Measurements from ENCODE around the gene PARP12. TPM values are rescaled to one million over a fixed set of nuclear protein-coding genes. Genes with fewer than 3 reads are reported as not detected.

PARP12 gene
- total RNA-seq, 2 donors from 2014 or later, result 134 to 138 TPM

GRCh38 chr7:140025241-140025640 lies 37.5 kb downstream of the PARP12 start:
- H3K27me3 Mint-ChIP-seq, result no peaks in the 10 kb centered on the region
- H3K4me3 Mint-ChIP-seq, result no peak overlapping the region
- H3K27ac Mint-ChIP-seq, result no peak overlapping the region
- peaks cover 13% of the 10 kb centered on the region for H3K36me3 Mint-ChIP-seq (ENCODE audit: low read depth)
- H3K4me1 Mint-ChIP-seq, result peaks cover 13% of the 10 kb centered on the region
- no peak for DNase-seq
- H3K9me3 ChIP-seq (ENCODE audit: control insufficient read depth, low read length, poor library complexity, severe bottlenecking), result no peaks in the 10 kb centered on the region
- ATAC-seq, result no peak

- H3K27me3 Mint-ChIP-seq, result no peaks in the 10 kb centered on the region
Observed at GRCh38 chr7:140024585-140024984, 38.2 kb downstream of the PARP12 start.

GRCh38 chr7:140023728-140024127 lies 39.0 kb downstream of the PARP12 start:
- ATAC-seq, result no peak
- H3K4me3 Mint-ChIP-seq, result no peak overlapping the region
- H3K27ac Mint-ChIP-seq, result no peak overlapping the region
- peaks cover 14% of the 10 kb centered on the region for H3K4me1 Mint-ChIP-seq
- peaks cover 10% of the 10 kb centered on the region for H3K36me3 Mint-ChIP-seq (ENCODE audit: low read depth)
- H3K27me3 Mint-ChIP-seq, result no peaks in the 10 kb centered on the region
- H3K9me3 ChIP-seq (ENCODE audit: control insufficient read depth, low read length, poor library complexity, severe bottlenecking), result no peaks in the 10 kb centered on the region
- DNase-seq, result no peak

More at GRCh38 chr7:140024585-140024984, 38.2 kb downstream of the PARP12 start:
- peaks cover 10% of the 10 kb centered on the region for H3K36me3 Mint-ChIP-seq (ENCODE audit: low read depth)
- DNase-seq (no peak), ATAC-seq (no peak)
- H3K4me1 Mint-ChIP-seq, result peaks cover 11% of the 10 kb centered on the region
- H3K27ac Mint-ChIP-seq, result no peak overlapping the region
- no peak overlapping the region for H3K4me3 Mint-ChIP-seq
- H3K9me3 ChIP-seq (ENCODE audit: control insufficient read depth, low read length, poor library complexity, severe bottlenecking), result no peaks in the 10 kb centered on the region

GRCh38 chr7:140022582-140023211 lies 40.1 kb downstream of the PARP12 start:
- Mint-ChIP-seq H3K27ac (peak overlapping the region; percentile 43), H3K36me3 (ENCODE audit: low read depth) (peaks cover 7% of the 10 kb centered on the region)

DNA sequence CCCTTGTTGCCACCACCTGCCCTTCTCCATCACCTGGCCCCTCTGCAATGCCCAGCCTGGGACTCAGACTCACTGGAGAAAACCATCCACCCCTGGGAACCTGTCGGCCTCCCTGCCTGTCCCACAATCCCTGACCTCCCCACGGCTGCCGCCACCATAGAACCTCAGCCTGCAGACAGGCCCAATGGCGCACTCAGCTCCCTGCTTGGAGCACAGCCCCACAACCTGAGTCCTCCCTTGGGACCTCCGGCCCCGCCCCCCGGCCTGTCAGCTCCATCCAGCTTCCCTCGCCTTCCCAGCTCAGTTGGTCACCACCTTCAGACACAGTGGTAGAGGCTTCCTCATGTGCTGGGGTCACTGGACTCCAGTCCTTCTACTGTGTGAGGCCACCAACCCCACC lies 41.1 kb downstream of the PARP12 start:
- H3K4me3 Mint-ChIP-seq, result no peak overlapping the region
- peaks cover 13% of the 10 kb centered on the region for H3K4me1 Mint-ChIP-seq
- no peaks in the 10 kb centered on the region for H3K27me3 Mint-ChIP-seq
- H3K9me3 ChIP-seq (ENCODE audit: control insufficient read depth, low read length, poor library complexity, severe bottlenecking), result no peaks in the 10 kb centered on the region
- ATAC-seq, result no peak
- H3K36me3 Mint-ChIP-seq (ENCODE audit: low read depth), result peaks cover 7% of the 10 kb centered on the region
- H3K27ac Mint-ChIP-seq, result no peak overlapping the region
- no peak for DNase-seq

More at GRCh38 chr7:140022582-140023211, 40.1 kb downstream of the PARP12 start:
- DNase-seq (no peak), ATAC-seq (no peak)
- no peak overlapping the region for H3K4me3 Mint-ChIP-seq
- peaks cover 13% of the 10 kb centered on the region for H3K4me1 Mint-ChIP-seq
- H3K9me3 ChIP-seq (ENCODE audit: control insufficient read depth, low read length, poor library complexity, severe bottlenecking), result no peaks in the 10 kb centered on the region
- no peaks in the 10 kb centered on the region for H3K27me3 Mint-ChIP-seq

- no peaks in the 10 kb centered on the region for H3K9me3 ChIP-seq (ENCODE audit: control insufficient read depth, low read length, poor library complexity, severe bottlenecking)
- Mint-ChIP-seq H3K4me1 (peaks cover 14% of the 10 kb centered on the region), H3K36me3 (ENCODE audit: low read depth) (peaks cover 8% of the 10 kb centered on the region), H3K27ac (no peak overlapping the region), H3K27me3 (no peaks in the 10 kb centered on the region), H3K4me3 (no peak overlapping the region)
- no peak for ATAC-seq
- DNase-seq, result no peak
Observed at GRCh38 chr7:140019606-140020005, 43.1 kb downstream of the PARP12 start.

GRCh38 chr7:140019172-140019571 lies 43.6 kb downstream of the PARP12 start:
- no peak for ATAC-seq

DNA sequence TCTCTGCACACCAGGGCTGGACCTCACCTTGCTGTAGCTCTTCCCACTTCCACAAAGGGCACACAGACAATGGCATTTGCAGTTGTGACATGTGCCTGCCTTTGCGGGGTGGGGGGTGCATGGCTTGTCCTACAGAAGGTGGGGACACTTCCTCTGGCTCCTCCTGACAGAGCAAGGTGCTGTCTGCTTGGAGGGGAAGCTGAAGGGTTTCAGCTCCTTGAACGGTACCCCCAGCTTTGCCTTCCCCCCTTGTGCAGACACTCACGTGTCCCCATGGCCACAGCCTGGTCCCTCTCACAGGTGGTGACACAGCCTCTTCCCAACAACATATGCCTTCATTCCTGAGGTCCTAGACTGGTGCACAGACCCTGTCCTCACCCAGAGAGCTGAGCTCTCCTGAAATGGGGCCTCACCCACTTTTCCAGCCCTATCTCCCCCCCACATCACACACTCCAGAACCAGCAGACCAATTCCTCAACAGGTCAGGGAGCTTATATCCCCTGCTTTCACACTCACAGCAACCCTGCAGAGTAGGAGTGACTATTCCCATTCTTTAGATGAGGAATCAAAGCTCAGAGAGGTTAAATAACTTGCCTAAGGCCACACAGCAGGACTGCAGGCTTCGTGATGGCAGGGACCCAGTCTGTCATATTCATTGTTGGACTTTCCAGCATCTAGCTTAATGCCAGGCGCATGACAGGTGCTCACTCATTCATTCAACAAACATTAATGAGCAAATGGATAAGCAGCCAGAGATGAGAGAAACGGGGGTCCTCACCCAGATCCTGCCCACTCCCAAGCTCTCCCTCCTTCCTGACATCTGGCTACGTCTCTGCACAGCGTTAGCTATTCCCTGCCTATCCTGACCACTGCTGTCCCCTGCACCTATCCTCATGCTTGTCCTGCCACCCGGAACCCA lies 44.4 kb downstream of the PARP12 start:
- ATAC-seq, result no peak

More at GRCh38 chr7:140019172-140019571, 43.6 kb downstream of the PARP12 start:
- Mint-ChIP-seq H3K4me1 (peaks cover 11% of the 10 kb centered on the region), H3K27me3 (no peaks in the 10 kb centered on the region), H3K4me3 (peak overlapping the region; percentile 43), H3K27ac (peak overlapping the region; percentile 32), H3K36me3 (ENCODE audit: low read depth) (peaks cover 11% of the 10 kb centered on the region)
- no peak for DNase-seq
- H3K9me3 ChIP-seq (ENCODE audit: control insufficient read depth, low read length, poor library complexity, severe bottlenecking), result no peaks in the 10 kb centered on the region

DNA sequence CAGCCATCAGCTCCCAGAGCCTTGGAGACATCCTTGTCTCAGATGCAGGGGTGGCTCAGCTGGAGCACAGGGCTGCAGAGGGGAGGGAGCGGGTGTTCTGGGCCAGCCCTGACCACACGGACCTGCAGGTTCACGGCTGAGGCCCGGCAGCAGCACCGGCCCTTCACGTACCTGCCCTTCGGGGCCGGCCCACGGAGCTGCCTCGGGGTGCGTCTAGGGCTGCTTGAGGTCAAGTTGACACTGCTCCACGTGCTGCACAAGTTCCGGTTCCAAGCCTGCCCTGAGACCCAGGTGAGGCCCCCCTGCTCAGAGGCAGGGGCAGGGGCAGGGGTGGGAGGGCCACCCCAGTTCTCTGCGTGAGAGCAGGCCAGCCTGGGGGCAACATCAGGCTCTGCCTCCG lies 45.2 kb downstream of the PARP12 start:
- no peaks in the 10 kb centered on the region for H3K27me3 Mint-ChIP-seq
- ATAC-seq (no peak), DNase-seq (no peak)
- H3K4me1 Mint-ChIP-seq, result peaks cover 14% of the 10 kb centered on the region
- H3K27ac Mint-ChIP-seq, result no peak overlapping the region
- no peaks in the 10 kb centered on the region for H3K9me3 ChIP-seq (ENCODE audit: control insufficient read depth, low read length, poor library complexity, severe bottlenecking)
- H3K36me3 Mint-ChIP-seq (ENCODE audit: low read depth), result peaks cover 12% of the 10 kb centered on the region
- no peak overlapping the region for H3K4me3 Mint-ChIP-seq

More for the DNA sequence above, 44.4 kb downstream of the PARP12 start:
- H3K27me3 Mint-ChIP-seq, result no peaks in the 10 kb centered on the region
- no peak for DNase-seq
- no peak overlapping the region for H3K4me3 Mint-ChIP-seq
- H3K9me3 ChIP-seq (ENCODE audit: control insufficient read depth, low read length, poor library complexity, severe bottlenecking), result no peaks in the 10 kb centered on the region
- peaks cover 12% of the 10 kb centered on the region for H3K36me3 Mint-ChIP-seq (ENCODE audit: low read depth)
- H3K27ac Mint-ChIP-seq, result peak overlapping the region; percentile 32
- peaks cover 14% of the 10 kb centered on the region for H3K4me1 Mint-ChIP-seq

DNA sequence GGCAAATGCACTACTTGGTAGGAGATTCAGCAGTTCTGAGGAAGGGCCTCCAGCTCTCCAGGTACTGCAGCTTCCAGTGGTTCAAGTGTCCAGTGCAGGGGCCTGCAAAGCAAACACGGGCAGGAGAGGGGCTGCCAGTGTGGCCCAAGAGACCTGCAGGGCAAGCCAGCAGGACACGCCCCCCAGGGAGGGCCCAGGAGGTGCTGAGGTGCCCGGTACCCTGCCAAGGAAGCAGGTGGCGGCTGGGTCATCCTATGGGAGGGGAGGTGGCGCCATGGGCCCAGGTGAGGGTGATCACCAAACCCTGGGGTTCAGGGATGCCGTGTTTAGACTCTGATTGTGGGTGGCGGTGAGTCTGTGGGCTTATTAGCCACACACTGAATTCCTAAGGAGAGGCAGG lies 45.7 kb downstream of the PARP12 start:
- no peak overlapping the region for H3K27ac Mint-ChIP-seq
- H3K4me3 Mint-ChIP-seq, result no peak overlapping the region
- no peaks in the 10 kb centered on the region for H3K9me3 ChIP-seq (ENCODE audit: control insufficient read depth, low read length, poor library complexity, severe bottlenecking)
- H3K4me1 Mint-ChIP-seq, result peaks cover 14% of the 10 kb centered on the region
- DNase-seq (no peak), ATAC-seq (no peak)
- no peaks in the 10 kb centered on the region for H3K27me3 Mint-ChIP-seq
- H3K36me3 Mint-ChIP-seq (ENCODE audit: low read depth), result peaks cover 10% of the 10 kb centered on the region

GRCh38 chr7:140016540-140016939 lies 46.2 kb downstream of the PARP12 start:
- no peaks in the 10 kb centered on the region for H3K27me3 Mint-ChIP-seq
- H3K27ac Mint-ChIP-seq, result no peak overlapping the region
- peaks cover 7% of the 10 kb centered on the region for H3K36me3 Mint-ChIP-seq (ENCODE audit: low read depth)

DNA sequence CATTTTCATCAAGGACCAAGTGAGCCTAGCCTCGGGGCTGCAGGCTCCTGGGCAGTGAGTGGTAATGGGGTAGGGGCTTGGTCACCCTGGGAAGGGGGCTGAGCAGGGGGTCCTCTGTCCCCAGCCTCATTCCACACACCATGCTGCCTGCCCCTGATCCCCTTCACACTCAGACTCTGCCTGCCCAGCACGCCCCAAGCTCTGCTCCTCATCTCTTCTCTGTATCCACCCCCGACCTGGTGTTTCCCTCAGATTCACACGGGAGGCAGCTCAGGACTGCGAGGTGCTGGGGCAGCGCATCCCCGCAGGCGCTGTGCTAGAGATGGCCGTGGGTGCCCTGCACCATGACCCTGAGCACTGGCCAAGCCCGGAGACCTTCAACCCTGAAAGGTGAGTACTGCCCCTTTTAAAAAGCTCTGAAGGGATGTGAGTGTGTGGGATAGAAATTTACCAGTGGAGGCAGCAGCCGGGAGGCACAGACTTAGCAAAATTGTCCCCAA lies 47.2 kb downstream of the PARP12 start:
- peaks cover 7% of the 10 kb centered on the region for H3K36me3 Mint-ChIP-seq (ENCODE audit: low read depth)
- no peak overlapping the region for H3K27ac Mint-ChIP-seq
- H3K4me3 Mint-ChIP-seq, result no peak overlapping the region
- no peaks in the 10 kb centered on the region for H3K9me3 ChIP-seq (ENCODE audit: control insufficient read depth, low read length, poor library complexity, severe bottlenecking)
- ATAC-seq, result no peak
- H3K4me1 Mint-ChIP-seq, result peaks cover 17% of the 10 kb centered on the region
- no peaks in the 10 kb centered on the region for H3K27me3 Mint-ChIP-seq
- DNase-seq, result no peak

More at GRCh38 chr7:140016540-140016939, 46.2 kb downstream of the PARP12 start:
- ATAC-seq, result no peak
- no peak for DNase-seq
- Mint-ChIP-seq H3K4me1 (peaks cover 17% of the 10 kb centered on the region), H3K4me3 (no peak overlapping the region)
- H3K9me3 ChIP-seq (ENCODE audit: control insufficient read depth, low read length, poor library complexity, severe bottlenecking), result no peaks in the 10 kb centered on the region

GRCh38 chr7:140014123-140014522 lies 48.6 kb downstream of the PARP12 start:
- no peaks in the 10 kb centered on the region for H3K9me3 ChIP-seq (ENCODE audit: control insufficient read depth, low read length, poor library complexity, severe bottlenecking)
- H3K4me3 Mint-ChIP-seq, result no peak overlapping the region
- ATAC-seq (no peak), DNase-seq (no peak)
- H3K27me3 Mint-ChIP-seq, result no peaks in the 10 kb centered on the region
- H3K36me3 Mint-ChIP-seq (ENCODE audit: low read depth), result peaks cover 7% of the 10 kb centered on the region
- H3K27ac Mint-ChIP-seq, result peak overlapping the region; percentile 9
- H3K4me1 Mint-ChIP-seq, result peaks cover 17% of the 10 kb centered on the region
